GM12878 (cell line): ENCODE measurements around the gene CCDC170.

ENCODE experiments used
- BCLAF1 ChIP-seq: fragments of 450-650 bp; IDR thresholded peaks from 2 replicates; pipeline ENCODE4 v1.6.1; 2017; ENCODE audit warnings: antibody characterized with exemption, mild to moderate bottlenecking, moderate library complexity
- BMI1 ChIP-seq: fragments of 450-650 bp; IDR thresholded peaks from 2 replicates; pipeline ENCODE4 v1.6.1; 2016; ENCODE audit warnings: mild to moderate bottlenecking, moderate library complexity, borderline replicate concordance
- CHD1 ChIP-seq: IDR thresholded peaks from 2 replicates; pipeline ENCODE4 v1.6.1; 2012; ENCODE audit warnings: low read depth, low read length, improper control_type of control experiment
- EZH2 ChIP-seq: IDR thresholded peaks from 2 replicates; pipeline ENCODE4 v1.6.1; 2012; ENCODE audit warnings: low read depth, mild to moderate bottlenecking, control low read depth, inconsistent platforms, low read length, borderline replicate concordance; ENCODE audit not compliant: control insufficient read depth
- IRF3 ChIP-seq: fragments of 450-650 bp; IDR thresholded peaks from 2 replicates; pipeline ENCODE4 v1.6.1; 2014; ENCODE audit warnings: mild to moderate bottlenecking
- KDM1A ChIP-seq: fragments of 200-600 bp; sonication (generic); IDR thresholded peaks from 2 replicates; pipeline ENCODE4 v1.6.1; 2016; ENCODE audit warnings: borderline replicate concordance
- POLR2A ChIP-seq: IDR thresholded peaks from 2 replicates; pipeline ENCODE4 v1.6.1; 2011; ENCODE audit warnings: low read depth, mild to moderate bottlenecking, low read length
- TCF3 ChIP-seq: IDR thresholded peaks from 2 replicates; pipeline ENCODE4 v1.6.1; 2012; ENCODE audit warnings: low read depth, mild to moderate bottlenecking, low read length, borderline replicate concordance; ENCODE audit not compliant: insufficient read depth
- USF1 ChIP-seq: IDR thresholded peaks from 2 replicates; pipeline ENCODE4 v1.6.1; 2011; ENCODE audit warnings: borderline replicate concordance, low read depth, mild to moderate bottlenecking, moderate library complexity, mixed read lengths, low read length; ENCODE audit not compliant: insufficient read depth; ENCODE audit errors: extremely low read length
- ZNF274 ChIP-seq: IDR thresholded peaks from one replicate; pipeline ENCODE4 v1.8.0; 2011; ENCODE audit not compliant: insufficient read length, insufficient read depth
- TF ChIP-seq, protein P1 (sequence below), 3 experiments: IDR thresholded peaks in 2 of 3; conservative IDR thresholded peaks in 1 of 3; 2 replicates each; pipeline ENCODE4 v1.5.1; 2011; ENCODE audit warnings: low read depth in 3 of 3, low read length in 3 of 3, mild to moderate bottlenecking in 3 of 3, control low read depth in 2 of 3, moderate library complexity in 2 of 3, inconsistent platforms in 1 of 3, mixed read lengths in 1 of 3; ENCODE audit not compliant: control insufficient read depth in 2 of 3, insufficient read depth in 1 of 3; ENCODE audit errors: extremely low read depth in 1 of 3

GRCh38 chr6:151488226-151488625 is 5.6 kb upstream of the CCDC170 start:
- TF ChIP-seq IRF3 = no peak
- no peak for TF ChIP-seq TCF3
- TF ChIP-seq, protein P1, sequence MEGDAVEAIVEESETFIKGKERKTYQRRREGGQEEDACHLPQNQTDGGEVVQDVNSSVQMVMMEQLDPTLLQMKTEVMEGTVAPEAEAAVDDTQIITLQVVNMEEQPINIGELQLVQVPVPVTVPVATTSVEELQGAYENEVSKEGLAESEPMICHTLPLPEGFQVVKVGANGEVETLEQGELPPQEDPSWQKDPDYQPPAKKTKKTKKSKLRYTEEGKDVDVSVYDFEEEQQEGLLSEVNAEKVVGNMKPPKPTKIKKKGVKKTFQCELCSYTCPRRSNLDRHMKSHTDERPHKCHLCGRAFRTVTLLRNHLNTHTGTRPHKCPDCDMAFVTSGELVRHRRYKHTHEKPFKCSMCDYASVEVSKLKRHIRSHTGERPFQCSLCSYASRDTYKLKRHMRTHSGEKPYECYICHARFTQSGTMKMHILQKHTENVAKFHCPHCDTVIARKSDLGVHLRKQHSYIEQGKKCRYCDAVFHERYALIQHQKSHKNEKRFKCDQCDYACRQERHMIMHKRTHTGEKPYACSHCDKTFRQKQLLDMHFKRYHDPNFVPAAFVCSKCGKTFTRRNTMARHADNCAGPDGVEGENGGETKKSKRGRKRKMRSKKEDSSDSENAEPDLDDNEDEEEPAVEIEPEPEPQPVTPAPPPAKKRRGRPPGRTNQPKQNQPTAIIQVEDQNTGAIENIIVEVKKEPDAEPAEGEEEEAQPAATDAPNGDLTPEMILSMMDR (IDR thresholded peaks at IDR 0.05 in 2 of 3, conservative IDR thresholded peaks at IDR 0.05 in 1 of 3; ENCODE audit: control insufficient read depth in 2 of 3, extremely low read depth in 1 of 3, insufficient read depth in 1 of 3, low read depth in 3 of 3, low read length in 3 of 3) = no peak
- TF ChIP-seq CHD1 = no peak
- no peak for TF ChIP-seq USF1
- TF ChIP-seq BCLAF1 = no peak
- no peak for TF ChIP-seq BMI1
- no peak for TF ChIP-seq ZNF274
- no peak for TF ChIP-seq KDM1A
- no peak for TF ChIP-seq POLR2A
- no peak for TF ChIP-seq EZH2
